ELF-1 (cell line): ENCODE results near the gene TMEM233.
"Not testable (repeated sequence)": the region's sequence is repeated elsewhere in the genome, so short reads cannot be mapped to it uniquely, and the experiment has no call there.

ENCODE experiments used
- DNase-seq: peaks from one replicate; pipeline ENCODE4 v3.0.0-alpha.2; 2016; ENCODE audit warnings: low read depth, low spot score

Gene TMEM233

DNA sequence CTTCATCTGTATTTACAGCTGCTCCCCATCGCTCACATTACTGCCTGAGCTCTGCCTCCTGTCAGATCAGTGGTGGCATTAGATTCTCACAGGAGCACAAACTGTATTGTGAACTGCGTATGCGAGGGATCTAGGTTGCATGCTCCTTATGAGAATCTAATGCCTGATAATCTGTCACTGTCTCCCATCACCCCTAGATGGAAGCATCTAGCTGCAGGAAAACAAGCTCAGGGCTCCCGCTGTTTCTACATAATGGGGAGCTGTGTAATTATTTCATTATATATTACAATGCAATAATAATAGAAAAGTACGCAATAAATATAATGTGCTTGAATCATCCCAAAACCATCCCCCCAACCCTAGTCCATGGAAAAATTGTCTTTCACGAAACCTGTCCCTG is 64.6 kb downstream of the TMEM233 start:
- not testable (repeated sequence) for DNase-seq

DNA sequence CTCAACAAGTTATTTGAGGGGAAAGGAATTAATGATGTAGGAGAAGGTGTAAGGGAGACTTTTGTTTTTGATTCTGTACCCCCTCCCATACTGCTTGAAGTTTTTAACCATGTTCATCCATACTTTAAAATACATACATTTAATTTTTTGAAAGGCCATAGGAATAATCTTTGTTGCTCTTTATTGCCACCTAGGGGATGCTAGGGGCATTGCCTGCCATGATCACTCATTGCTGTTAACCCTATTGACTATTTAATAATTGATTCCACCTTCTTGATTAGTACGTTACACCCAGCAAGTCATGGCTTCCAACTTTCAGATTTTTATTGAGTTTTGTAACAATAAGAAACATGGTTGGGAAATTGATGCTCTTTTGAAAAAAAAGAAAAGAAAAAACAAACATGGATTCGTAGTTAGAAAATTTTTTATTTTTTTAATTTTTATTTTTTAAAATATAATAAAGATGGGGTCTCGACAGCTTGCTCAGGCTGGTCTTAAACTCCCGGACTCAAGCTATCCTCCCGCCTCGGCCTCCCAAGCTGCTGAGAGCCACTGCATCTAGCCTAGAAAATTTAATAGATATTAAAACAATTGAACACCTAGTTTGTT is 65.8 kb downstream of the TMEM233 start:
- DNase-seq: no peak

DNA sequence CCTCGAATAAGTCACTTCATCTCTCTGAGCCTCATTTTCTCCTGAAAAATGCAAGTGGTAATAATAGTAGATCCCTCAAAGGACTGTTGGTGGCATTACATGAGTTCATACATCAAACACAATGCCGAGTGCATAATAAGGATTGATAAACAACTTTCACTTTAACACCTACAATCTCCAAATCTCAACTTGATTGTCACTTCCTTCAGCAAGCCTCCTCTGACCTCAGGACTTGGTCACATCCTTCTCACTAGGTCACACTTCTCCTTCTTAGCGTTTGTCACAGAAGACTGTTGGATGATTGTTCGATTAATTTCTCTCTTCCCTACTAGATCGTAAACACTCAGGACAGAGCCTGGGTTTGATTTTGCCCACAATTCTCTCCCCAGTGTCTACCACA is 66.5 kb downstream of the TMEM233 start:
- DNase-seq: no peak

DNA sequence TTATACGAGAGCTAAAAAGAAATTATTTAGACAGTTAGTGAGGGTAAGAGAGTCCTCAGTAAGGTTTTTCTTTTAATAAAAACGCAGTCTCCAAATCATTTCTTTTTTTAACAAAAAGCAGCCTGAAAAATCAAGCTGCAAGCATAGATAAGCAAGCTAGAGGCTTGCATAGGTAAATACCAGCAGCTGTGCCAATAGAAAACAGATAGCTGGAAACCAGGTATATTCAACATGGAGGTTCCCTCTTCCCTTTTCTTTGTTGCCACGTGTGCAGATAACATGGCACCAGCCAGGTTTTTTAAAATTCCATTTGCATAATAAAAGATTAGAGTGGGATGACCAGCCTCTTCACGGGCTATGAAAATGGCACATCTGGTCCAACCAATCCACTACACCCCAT is 68.3 kb downstream of the TMEM233 start:
- no peak for DNase-seq

DNA sequence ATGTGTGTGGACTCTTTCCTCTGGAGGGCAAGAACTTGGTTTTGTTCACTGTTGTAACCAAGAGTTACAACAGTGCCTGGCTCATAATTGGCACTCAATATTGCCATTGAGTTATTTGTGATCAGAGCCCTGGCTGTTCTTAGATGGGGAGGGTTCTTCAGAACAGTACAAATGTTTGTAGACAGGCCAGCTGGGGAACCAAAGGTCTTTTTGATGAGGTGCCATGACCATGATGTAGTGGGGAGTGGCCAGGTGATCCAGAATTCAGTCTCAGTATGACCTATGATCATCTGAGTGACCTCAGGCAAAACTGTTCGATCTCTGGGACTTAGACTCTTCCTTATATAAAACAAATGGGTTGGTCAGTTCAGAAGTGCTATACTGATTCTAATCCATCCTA is 71.1 kb downstream of the TMEM233 start:
- DNase-seq: no peak

DNA sequence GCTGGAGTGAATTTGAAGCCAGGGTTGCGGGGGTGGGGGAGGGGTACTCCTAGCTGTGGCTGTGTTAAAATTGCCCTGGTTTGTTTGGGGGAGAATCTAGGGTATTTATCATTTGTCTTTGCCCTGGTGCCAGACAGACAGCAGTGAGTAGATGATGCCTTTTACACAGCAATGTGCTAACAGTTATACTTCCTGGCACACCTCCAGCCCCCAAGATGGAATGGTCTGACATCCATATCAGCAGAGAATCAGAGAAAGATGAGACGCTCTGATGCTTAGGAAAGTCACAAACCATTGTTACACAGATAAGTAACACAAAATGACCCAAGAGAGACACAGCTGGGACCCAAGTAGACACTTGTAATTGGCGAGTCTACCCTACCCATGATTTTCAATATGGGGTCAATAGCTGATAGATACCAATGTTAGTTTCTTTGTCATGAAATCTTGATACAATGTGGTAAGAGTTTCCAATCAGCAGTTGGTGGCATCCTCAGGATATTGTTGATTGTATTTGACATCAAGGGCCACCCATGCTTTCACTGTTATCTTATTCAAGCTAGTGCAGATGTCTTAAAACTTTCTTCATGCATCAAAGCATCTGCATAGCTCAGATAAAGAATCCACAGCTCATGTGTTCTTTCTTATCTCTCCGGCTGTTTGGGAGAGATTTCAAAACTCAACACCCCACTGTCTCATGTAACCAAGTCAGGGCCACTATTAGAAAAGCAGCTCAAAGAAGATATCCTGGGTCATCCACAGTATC is 71.8 kb downstream of the TMEM233 start:
- DNase-seq: no peak

DNA sequence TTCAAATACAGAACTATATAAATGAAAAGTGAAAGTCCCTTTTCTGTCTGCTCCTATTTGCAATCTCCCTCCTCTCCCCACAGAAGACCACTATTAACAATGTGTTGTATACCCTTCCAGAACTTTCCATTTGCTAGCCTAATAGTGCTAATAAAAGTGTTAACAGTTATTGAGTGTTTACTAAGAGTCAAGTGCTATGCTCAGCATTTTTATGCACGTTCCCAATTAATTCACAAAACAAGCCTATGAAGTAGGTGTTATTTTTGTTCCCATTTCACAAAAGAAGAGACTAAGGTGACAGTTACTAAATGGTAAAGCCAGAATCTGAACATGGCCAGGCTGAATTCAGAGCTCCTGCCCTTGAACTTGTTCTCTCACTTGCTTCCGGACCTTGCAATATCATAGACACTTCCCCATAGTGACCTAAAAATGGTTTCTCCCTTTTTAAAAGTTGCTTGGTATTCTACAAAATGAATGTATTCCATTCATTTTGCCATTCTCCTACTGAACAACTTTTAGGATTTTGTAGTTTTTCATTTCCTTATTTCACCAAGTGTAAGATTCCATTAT is 72.7 kb downstream of the TMEM233 start:
- DNase-seq: no peak

DNA sequence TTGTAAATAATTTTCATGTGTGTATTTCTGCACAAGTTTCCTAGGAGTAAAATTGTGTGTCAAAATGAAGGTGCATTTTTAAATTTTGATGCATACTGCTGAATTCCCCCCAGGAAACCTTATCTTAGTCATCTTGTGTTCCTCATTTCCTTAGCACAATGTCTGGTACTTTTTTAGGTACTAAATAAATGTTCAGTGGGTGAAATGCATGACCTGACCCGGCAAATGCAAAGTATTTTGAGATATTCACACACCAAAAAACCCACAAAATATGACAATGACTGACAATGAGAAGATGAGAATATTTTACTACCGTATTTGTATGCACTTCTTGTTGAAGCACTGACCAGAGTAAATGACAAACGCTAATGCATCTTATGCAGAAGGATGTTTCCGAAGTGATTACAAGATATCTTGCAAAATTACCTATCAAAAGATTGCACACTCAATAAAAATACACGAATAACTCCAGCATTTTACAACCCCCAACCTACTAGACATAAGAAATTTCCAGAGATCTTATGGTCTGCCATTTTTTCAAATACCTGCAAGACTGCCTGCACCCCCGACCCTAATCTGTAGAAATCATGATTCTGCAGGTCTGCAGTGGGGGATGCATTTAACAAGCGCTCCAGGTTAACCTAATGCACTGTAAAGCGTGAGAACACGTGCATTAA is 73.5 kb downstream of the TMEM233 start:
- DNase-seq: no peak

DNA sequence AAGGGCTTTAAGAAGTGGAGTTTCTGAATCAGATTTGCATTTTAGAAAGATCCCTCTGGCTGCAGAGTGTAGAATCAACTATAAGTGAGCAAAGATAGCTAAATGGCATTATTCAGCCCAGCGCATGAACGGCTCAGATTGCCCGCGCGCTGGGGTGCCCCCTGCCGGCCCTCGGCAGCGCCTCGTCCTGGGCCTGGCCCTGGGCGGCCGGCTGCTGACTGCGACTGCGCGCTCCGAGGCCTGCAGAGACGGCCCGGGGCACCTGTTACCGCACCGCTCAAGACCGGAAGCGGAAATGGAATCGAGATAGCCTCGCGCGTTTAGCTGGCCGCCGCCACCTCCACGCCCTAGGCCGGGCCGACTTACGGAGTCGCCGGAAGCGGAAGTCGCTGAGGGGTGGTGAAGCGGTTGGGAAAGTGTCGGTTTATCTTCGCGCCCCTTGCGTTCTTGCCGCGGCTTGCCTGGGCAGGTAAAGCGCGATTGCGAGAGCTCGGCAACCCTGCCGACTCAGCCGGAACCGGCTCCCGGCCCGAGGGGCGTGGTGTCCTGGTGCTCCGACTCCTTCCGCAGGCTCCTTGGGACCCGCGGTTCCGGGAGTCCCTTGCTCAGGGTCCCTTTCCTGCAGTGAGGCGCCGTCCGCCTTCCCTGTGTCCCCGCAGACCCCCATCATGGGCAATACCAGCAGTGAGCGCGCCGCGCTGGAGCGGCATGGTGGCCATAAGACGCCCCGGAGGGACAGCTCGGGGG is 74.2 kb downstream of the TMEM233 start, which contains the start of gene PRKAB1:
Gene PRKAB1 (plus strand): TSS at position 557 of the 747 bp plus-strand sequence. CDS start 112 bp downstream, at position 669.
- peak; percentile 99 for DNase-seq

DNA sequence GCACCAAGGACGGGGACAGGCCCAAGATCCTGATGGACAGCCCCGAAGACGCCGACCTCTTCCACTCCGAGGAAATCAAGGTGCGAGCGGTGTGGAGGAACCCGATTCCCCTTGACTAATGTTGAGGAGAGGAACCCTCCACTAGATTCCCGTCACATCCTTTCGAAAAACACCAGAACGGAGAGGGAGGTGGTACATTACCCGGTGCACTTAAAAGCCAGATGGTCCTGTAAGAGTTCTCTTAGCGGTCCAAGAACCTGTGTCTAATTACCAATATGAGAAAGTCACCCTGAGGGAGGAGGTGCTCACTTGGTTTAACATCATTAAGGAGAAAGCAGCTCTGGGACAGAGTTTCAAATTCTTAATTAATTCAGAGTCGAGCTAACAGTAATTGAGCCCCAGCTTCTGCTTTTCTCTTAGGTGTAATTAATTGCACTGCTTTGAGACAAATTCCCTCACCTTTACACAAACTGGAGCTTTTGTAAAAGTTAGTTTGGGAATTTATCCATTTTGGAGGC is 74.8 kb downstream of the TMEM233 start:
- DNase-seq: no peak

DNA sequence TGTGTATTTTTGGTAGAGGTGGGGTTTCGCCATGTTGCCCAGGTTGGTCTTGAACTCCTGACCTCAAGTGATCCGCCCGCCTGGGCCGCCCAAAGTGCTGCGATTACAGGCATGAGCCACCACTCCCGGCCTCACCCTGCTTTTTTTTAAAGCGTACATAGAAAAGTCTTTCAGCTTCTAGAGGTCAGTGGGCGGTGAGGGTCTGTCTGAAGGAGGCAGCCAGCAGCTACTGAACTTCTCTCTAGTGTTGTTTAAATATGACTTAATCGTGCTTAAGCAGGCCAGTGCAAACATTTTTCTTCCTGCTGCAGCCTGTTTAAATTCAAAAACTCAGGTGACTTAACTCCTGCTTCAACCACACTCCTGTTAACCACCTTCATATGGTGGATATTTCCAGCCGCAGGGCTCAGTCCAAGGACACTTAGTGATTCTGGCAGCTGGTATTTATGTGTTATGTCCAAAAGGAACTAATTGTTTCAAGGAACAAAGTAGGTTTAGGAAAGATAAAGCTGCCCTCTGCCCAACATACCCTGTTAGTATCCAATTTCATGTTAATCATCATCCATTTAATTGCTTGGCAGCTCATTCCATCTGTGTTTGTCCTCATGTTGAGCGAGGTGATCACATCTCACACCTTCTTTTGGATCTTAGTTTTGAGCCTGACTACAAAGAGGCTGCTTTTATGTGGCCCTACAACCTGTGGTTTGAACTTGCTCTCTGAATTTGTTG is 76.3 kb downstream of the TMEM233 start:
- no peak for DNase-seq

DNA sequence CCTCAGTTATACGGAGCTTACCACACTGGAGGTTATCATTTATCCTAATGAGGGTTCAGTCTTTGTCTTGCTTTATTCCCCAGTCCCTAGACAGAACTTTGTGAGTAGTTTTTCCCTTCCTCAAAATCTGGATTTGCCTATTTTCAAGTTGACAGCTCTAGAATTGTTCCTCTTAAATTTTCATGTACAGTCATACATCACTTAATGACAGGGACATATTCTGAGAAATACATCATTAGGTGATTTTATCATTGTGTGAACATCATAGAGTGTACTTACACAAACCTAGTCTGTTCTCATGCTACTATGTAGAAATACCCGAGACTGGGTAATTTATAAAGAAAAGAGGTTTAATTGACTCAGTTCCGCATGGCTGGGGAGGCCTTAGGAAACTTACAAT is 77.5 kb downstream of the TMEM233 start:
- DNase-seq: no peak

DNA sequence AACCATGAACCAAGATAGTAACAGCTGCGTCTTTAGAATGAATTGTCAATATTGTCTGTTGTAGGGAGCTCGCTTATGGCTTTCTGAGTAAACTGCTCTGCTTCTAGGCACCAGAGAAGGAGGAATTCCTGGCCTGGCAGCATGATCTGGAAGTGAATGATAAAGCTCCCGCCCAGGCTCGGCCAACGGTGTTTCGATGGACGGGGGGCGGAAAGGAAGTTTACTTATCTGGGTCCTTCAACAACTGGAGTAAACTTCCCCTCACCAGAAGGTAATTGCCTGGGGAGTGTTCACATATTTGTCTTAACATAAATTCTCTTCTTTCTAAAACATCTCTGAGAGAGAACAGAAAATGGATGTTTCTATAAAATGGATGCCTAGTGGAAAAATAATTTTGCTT is 78.6 kb downstream of the TMEM233 start:
- DNase-seq: no peak

DNA sequence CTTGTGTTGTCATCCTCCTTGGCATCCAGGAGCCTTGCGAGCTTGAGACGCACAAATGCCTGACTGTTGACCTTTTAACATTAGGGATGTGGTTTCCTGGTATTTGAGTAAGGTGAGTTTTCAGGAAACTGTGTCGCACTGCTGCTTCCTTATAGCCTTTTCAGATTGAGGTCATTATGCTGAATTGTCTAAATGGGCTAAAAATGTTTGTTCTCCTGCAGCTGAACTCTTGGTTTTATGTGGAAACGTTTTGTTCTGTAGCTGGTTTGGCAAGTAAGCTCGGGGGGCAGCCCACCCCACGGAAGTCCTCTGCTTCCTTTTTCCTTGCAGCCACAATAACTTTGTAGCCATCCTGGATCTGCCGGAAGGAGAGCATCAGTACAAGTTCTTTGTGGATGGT is 80.1 kb downstream of the TMEM233 start:
- DNase-seq: no peak

DNA sequence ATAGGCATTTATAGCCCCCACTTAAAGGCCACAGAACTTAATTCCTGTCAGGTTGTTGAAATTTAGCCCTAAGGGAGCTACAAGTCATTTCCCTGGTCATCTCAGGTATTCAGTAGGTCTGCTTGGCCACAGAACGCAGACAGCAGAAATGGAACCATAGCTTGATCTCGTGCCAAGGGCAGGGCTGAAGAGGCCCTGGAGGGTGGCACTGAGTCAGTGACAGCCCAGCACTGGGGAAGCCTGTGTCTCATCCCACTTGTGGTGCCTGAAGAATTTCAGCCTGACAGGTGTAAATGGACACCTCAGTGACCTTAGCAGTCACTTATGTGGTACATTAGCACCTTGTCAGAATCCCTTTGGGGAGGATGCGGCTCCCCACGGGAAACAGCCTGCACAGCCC is 81.0 kb downstream of the TMEM233 start:
- no peak for DNase-seq

DNA sequence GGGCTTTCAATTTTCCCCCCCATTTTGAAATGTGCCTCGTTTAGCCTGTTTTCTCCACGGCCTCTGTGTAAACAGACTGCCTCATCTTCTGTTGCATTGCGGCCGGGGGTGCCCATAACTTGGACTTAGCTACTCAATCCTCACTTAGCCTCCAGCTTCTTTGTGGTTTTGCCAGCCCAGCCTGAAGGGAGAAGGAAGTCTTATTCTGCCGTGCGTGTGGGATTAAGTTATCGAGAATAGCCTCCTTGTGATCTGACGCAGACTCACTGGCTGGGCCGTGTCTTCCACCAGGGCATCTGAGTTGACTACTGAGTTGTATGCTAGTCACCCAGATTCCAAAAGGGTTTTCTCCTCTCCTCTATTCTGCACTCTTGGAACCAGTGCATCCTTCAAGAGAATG is 82.4 kb downstream of the TMEM233 start:
- no peak for DNase-seq

DNA sequence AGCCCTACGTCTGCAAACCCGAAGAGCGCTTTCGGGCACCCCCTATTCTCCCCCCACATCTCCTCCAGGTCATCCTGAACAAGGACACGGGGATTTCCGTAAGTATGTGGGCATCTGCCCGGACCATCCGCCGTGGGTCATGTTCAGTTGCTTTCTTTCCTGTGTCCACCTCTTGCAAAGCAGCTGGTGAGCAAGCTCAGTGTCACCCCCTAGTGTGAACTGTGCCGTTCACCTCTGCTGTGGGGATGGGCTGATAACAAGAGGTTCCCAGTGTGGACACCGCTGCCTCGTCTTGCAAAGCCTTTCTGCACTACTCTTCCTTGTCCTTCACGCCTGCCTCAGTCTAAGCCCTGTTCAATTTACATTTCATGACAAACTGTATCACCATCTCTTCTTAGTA is 83.0 kb downstream of the TMEM233 start:
- DNase-seq: no peak

DNA sequence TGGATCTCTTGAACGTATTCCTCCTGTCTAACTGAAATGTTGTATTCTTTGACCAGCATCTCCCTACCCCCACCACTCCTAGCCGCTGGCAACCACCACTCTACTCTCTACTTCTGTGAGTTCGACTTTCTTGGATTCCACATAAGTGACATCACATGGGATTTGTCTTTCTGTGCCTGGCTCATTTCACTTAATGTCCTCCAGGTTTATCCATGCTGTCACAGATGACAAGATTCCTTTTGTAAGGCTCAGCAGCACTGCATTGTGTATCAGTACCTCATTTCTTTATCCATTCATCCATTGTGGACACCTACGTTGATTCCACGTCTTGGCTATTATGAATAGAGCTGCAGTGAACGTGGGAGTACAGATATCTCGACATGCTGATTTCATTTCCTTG is 84.9 kb downstream of the TMEM233 start:
- peak; percentile 24 for DNase-seq

DNA sequence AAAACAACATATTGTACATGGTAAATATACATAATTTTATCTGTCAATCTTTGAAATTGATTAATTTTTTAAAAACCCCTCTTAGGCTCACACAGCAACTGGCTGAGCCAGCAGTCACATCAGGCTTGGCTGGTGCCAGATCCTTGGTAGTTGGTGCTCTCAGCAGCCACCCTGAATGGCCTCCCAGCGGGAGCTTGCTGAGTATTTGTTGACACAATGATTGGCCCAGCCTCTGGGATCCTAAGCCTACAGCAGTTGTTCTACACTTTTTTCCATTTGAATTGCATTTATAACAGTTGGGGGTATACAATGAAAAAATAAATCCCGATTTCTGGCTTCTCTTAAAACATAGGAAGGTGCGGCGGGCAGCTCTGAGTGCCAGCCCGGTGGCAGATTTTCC is 85.5 kb downstream of the TMEM233 start:
- peak; percentile 37 for DNase-seq

DNA sequence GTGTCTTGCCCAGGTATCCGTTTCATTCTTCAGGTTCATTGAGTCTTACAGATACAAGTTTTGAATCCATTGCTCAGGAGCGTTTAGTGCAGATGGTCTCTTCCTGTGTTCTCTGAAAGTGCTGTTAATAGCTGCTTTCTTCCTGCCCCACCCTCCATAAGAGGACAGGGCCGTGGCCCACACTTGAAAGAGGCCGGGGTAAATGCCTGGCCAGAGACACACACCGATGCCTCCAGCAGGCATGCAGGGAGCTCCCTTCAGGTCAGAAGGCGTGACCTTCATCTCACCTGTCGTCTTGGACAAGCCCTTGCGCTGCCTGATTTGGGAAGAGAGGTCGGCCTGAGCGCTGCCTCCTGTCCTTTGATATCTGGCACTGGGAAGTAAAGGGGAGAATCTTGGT is 85.9 kb downstream of the TMEM233 start:
- DNase-seq: no peak

DNA sequence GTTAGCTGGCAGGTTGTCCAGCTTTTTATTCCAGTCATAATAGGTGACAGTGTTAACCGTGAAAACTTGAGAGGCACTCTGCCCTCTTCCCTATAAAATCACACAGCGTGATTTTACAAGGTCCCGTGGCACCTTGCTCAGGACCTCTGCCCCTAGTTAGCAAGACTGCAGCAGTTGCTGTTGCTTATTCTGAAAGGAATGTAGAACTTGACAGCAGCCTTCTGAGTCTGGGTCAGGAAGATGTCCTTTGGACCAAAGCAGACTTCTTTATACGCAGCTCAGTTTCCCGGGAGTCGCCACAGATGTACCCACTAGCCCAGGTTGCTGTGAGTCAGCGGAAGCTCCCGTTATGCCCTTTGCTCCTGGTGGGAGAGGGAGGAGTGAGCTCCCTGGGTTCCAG is 87.5 kb downstream of the TMEM233 start:
- DNase-seq: no peak
